IPS-NIHi7 (cell line): Measurements from ENCODE around the gene CPN2.
A peak's percentile ranks its signal among the peaks of the same experiment; 100 is the strongest.

Source experiments
- DNase-seq: peaks from one replicate; pipeline ENCODE4 v3.0.0; 2012; ENCODE audit warnings: mixed read lengths; ENCODE audit errors: extremely low spot score

The CPN2 gene

DNA sequence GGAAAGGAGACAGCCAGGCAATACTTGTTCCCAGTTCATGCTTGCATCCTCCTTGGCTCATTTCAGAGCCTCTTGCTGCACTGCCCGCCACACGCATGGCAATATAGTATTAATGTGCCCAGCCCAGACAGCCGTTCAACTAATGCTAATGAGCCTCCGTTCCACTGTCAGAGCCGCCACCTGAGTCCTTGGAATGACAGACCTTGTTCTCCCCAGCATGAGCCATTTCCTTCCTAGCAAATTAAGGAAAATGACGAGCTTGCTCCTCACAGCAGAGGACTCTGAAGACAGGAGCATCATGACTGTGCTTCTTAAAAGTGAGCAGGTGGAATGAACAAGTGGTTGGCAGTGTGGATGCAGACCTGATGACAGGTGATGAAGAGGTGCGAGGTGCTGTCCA lies 29.2 kb upstream of the CPN2 start:
- no peak for DNase-seq

DNA sequence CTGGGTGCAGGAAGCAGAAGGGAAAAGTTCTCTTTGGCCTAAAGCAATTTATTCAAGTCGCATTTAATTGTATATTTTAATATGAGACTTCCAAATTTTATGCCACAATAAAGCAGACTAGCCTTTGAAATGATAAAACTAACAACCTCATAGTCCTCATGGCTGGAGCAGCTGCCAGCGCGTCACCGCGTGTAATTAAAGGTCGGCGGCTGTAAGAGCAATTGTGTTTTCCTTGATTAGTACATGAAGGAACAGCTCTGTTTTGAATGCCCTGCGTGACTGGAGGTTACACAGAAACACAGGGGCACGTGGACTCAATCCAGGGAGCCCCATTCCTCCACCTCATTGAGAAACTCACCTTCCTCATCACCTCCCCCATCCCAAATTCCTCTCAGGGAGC lies 28.5 kb upstream of the CPN2 start:
- no peak for DNase-seq

DNA sequence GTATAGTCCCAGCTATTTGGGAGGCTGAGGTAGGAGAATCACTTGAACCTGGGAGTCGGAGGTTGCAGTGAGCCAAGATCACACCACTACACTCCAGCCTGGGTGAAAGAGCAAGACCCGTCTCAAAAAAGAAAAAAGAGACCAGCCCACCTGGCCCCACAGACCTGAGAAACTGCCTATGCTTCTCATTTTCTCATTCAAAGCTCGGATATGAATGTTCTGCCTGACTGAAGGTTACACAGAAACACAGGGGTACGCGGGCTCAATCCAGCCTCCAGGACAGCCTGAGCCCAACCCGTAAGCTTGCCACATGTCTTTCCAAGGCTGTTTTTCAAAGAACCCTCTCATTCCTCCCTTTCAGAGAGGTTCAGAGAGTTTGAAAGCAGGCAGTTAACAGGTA lies 28.1 kb upstream of the CPN2 start:
- DNase-seq, result no peak

DNA sequence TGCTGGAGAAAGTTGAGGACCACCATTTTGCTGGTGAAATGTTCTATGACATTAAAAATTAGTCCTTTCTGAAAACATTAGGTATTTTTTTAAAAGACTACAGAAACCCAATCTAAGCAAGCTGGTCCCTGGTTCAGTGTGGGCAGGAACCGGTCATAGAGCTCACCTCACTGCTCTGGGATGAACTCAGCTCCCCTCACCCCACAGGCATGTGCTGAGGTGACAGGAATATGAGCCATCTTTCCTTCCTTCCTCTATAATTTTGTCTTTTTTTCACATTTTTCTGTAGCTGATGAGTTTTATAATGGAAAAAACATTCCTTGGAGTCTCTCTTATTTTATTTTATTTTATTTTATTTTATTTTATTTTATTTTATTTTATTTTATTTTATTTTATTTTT lies 26.6 kb upstream of the CPN2 start:
- DNase-seq, result no peak

DNA sequence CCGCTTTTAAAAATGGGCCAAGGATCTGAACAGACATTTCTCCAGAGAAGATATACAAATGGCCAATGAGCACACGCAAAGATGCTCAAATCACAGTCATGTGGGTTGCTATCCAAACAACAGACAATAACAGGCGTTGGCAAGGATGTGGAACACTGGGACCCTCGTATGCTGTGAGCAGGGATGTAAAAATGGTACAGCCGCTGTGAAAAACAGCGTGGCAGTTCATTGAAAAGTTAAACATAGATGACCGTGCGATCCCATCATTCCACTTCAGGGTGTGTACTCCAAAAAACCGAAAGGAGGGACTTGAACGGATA lies 25.1 kb upstream of the CPN2 start:
- DNase-seq, result no peak

DNA sequence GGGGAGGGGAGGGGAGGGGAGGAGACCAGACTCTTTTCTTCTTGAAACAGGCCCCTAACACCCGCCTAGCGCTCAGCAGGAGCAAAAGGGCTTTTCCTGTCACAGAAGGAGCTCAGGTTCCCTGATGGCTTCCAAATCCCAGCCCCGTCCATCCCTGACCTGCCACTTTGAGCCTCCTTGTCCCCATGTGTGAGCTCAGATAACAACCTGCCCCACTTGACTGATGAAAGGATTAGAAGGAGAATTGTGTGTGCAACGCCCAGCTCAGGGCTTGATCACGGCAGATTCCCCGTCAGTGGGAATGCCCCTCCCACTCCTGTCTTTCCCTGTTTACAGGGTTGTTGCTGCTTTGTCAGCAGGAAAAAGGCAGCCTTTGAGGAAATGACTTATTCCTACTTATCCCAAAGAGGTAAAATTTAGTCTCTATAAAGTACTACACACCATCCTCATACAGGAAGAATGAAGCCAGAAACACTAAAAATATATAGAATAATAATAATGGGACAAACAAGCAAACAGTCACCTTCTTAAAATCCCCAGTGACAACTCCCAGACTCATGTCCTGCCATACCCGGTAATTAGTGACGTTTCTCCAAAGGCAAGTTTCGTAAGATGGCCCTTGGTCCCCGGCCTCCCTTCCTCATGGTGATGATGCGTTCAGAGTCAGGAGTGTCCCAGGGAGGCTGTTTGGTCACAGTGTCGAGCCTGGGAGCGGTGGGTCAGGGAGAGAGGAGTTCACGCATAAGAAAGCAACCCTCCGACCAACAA lies 24.5 kb upstream of the CPN2 start:
- DNase-seq, result peak; percentile 55

DNA sequence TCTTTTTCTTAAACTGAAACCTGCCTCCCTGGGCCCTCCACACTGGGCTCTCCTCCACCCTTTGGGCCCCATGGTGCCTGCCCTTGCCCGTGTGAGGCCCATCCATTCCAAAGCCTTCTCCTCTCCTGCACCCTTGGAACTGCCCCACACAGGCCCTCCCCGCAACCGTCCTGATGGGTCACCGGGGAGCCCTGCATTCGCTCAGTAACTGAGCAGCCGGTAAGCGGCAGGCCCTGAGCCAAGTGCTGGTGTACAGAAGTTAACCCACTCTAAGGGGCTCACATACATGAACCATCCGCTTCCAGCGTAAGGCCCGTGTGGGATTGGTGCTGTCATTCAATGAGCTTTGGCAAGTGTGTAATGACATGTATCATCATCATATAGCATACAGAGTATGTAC lies 23.8 kb upstream of the CPN2 start:
- DNase-seq, result no peak

DNA sequence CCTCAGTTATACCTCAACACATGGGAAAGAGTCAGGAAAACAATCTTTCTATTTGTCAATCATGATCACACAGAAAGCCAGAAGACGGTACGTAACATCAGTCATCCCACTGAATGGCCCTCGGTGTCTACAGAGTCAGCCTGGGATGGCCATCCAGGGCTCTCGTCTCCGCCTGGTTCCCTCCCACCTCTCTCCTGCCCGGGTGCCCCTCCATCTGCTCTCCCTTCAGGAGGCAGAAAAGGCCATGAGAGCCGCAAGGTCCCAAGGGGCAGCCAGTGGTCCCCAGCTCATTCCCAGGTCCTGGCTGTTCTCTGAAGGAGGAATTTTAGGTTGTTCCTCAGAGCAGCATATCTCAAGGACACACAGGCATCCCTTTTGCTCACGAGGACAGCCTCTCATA lies 22.8 kb upstream of the CPN2 start:
- DNase-seq, result no peak

DNA sequence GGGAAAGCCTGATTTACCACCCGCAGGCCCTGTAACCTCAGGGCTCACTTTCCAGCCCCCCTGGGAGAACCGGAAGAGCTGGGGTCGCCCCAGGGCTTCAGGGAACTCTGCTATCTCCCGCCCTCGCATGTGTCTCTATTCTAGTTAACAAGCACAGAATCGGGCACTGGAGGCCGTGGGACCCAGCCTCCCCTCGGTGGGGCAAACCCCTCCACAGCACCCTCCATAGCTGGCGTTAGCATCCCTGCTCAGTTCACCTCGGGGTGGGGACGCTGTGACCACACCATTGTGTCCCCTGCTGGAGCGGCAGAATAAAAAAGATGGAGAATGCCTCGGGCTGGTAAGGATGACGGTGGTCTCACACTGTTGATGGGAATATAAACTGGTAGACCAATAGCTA lies 21.9 kb upstream of the CPN2 start:
- no peak for DNase-seq

DNA sequence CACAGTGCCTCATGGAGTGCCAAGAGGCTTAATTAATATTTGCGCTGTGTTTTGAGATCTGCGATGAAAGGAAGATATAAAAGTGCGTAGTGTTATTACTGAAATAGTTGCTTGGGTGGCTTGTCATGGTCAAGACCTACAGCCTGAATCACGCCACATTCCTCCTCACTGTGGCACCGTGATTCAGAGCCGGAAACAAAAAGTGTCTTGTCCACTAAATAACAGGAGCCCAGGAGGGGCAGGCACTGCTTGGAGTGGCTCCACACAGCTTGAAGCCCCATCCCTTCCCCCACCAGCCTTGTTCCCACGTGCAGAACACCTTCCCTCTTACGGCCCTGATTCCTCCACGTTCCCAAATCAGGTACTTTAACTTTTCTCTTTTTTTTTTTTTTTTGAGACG lies 19.6 kb upstream of the CPN2 start:
- DNase-seq, result no peak

DNA sequence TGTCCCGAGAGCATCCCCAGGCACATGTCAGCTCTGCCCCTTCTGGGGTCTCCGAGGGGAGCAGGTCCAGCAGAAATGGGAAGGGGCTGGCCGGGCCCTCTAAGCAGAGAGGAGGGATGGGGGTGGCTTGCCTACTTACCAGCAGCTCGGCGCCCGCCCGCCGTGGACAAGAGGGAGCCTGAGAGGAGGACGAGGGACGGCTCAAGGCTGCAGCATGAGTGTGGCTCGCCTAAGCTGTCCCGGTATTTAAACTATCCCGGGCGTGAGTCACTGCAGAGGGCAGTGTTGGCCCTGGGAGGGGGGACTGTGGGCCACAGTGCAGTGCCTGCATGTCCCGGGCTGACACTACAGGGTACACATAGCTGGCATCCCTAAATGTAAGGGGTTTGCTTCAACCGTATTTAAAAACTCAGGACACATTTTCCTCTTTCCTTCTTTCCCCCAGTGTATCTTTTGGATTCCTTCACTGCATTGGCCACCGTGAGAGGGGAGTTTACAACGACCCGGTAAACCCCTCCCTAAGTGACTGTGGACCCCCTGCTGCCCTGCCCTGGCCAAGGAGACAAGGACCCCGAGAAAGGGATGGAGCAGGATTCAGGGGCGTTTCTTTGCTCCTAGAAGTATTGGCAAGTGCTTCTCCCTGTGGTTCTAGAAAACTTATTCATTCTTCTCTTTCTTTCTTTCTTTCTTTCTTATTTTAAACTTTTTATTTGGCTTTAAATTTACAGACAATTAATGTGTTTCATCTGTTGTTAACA lies 18.6 kb upstream of the CPN2 start, which contains the start of gene LRRC15:
LRRC15 (minus strand) TSS at position 222 of the 758 bp plus-strand sequence. CDS start 8,700 bp downstream, outside the sequence.
- DNase-seq, result peak; percentile 76

DNA sequence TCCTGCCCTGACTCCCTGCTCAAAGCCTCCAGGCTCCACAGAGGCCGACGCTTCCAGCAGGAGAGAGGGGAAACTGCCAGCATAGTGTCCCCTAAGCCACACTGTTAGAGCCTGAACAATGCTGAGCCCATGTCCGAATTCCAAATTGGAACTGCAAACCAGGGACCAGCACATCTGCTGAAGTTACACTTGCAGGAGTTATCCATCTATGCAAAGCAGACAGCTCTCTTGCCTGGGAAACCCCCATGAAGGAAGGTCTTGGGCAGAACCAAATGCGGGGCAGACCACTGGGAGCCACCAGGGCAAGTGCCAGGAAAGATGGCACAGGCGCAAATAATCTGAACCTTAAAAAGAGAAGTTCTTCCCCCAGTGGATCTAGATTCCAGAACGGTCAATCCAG lies 17.8 kb upstream of the CPN2 start:
- no peak for DNase-seq

DNA sequence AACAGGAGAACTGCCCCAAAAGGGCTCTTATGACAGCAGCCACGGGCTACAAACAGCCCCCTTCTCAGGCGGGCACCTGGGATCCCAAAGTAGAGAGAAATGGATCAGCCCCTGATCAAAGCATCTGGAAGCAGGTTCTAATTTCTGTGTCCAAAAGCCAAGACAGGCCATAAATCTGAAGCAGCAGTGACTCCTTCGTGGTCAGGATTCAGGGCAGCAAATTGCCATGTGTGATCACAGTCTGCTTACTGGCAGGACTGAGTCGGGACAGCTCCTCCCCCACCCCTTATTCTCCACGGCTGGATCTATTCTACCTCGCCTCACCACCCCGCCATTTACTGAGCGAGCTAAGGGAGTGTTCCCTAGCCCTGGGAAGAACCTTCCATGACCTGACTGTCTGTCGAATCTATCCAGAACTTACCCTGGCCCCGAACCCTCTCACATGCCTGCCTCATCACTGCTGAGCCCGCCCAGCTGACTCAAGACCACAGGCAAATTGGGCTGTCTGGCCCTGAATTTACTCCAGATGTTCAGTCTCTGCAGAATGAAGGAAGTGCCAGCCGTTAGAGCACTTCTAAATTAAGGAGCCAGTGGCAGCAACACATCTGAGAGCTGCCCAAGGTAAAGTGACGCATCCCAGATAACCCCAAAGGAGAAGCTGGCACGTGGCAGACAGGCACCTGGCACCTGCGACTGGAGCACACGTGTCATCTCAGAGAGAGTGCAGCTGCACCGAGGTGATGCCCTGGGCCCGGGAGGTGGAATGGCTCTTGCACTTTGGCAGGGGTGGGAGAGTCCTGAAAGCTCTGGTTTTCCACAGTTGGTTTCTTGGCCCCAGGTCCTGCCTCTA lies 17.1 kb upstream of the CPN2 start:
- DNase-seq, result no peak

DNA sequence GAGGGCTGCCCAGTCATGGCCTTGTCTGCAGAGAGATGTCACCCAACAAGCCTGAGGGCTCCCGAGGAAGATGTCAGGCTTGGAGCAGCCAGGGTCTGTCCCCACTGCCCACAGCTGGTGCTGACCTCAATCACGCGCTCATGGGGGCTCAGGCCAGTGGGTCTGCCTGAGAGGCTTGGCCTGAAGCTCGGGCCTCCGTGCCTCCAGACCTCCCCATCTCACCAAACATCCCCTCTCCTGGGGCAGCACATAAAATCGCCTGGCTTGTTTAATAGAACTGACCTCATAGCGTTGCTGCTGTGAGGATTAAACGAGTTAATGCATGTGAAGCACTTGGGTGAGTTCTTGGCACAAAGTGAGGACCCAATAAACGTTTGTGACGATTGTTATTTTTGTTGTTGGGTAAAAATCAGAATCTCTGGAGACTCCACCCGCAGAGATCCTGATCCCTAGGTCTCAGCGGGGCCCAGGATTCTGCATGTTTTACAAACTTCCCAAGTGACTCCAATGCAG lies 14.9 kb upstream of the CPN2 start:
- DNase-seq, result no peak

DNA sequence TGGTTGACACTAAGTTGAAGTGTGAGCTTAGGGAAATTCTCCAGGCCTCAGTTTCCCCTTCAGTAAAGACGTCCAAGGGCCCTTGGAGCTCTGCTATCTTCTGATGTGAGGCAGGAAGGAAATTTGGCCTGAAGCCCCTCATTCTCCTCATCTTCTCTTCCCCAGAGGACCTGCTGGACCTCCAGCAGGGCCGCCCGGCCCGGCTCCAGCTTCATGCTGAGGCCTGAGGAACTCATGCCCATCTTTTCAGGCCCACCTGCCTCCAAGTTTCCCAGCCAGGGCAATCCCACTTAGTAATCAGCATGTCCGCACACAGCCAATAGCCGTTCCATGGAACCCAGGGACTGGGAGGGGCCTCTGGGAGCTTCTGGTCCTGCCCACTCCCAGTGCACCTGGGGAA lies 14.4 kb upstream of the CPN2 start:
- no peak for DNase-seq

DNA sequence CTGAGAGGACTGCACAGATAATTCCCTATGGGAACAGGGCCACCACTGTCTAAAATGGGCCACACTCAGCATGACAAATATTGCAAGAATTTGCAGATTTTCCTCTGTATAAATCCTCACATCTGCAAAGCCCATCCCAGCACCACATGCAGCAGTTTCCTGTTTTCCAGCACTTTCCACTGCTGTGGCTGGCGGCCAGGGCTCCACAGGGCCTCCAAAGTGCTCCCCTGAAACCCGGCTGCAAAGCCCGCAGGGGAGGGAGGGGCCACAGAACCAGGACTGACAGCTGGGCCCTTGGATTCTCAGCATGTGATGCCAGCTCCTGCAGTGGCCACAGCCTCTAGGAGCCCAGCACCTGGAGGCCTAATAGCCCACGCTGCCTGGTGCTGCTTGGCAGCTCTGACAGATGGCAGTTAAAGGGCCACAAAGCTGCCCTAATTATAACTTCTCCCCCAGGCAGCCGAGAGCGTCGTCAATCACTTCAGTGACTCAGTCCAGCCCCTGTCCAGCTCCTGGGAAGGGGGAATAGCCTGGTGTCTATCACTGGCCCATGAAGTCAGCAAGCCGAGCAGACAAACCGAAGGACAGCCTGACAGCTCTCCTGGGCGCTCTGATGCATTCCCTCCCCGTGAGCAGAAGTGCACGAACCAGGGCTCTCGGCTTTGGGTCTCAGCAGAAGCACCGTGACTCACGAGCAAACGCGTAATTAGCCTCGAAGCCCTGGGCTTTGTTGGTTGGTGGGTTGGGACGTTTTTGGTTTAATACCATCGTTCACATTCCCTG lies 13.7 kb upstream of the CPN2 start:
- DNase-seq, result no peak

DNA sequence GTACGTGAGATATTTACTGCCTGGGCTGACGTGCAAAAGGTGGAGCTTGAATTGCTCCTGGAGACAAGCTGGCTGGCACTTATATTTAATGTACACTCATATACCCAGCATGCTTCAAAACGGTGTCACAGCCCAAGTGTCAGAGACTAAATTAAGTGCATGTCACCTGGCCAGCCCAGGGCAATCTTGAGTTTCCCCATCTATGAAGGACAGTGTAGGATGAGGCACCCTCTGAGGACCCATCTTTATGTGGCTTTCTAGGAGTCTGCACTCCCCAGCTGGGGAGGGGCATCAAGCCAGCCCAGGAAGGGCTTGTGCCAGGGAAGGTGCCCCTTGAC lies 13.2 kb upstream of the CPN2 start:
- no peak for DNase-seq

DNA sequence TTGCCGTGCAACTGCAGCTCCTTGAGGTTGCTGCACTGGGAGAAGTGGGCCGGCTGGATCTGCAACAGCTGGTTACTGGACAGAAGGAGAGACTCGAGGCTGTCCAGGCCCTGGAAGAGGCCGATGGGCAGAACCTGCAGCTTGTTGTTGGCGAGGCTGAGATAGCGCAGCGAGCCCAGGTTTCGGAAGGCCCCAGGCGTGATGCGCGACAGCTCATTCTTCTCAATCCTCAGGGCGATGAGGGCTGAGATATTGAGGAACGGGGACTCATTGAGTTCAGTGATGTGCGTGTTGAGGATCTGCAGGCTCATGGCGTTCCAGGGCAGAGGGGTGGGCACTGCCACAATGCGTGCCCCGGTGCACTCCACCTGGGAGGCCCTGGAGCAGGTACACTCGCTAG lies 9.4 kb upstream of the CPN2 start:
- DNase-seq, result no peak

DNA sequence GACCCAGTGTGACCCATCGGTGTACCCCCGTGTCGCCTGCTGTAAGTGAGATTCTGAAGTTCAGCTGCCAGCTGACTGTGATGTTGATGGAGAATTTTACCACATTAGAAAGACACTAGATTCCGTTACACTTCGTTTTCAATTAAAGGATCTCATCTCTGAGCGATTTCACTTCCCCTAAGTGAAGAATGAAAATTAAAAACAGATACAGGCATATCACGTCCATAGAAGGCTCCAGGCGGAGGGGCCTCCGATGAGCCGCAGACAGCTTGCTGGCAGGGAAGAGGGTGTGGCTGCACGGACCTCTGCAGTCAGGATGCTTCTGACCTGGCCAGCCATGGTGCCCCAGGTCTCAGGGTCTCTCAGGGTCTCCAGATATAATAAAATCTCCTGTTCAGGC lies 6.6 kb upstream of the CPN2 start:
- DNase-seq, result no peak

DNA sequence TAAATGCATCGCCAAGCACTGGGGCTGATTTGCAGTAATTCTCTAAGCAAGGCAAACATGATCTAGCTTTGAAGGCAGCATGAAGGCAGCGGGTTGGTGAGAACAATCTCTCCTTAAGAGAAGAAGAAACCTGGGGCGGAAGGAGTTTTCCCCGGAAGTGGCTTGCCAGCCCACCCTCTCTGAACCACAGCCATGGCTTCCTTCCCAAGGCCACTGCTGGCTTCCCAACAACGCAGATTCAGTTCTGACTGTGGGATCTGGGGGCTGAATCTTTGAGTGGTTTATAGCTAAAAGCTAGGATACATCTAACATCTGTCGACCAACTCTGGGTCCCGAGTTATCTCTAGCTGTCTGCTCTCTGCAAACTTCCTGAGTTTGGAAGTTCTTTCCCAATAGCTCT lies 4.3 kb upstream of the CPN2 start:
- no peak for DNase-seq

DNA sequence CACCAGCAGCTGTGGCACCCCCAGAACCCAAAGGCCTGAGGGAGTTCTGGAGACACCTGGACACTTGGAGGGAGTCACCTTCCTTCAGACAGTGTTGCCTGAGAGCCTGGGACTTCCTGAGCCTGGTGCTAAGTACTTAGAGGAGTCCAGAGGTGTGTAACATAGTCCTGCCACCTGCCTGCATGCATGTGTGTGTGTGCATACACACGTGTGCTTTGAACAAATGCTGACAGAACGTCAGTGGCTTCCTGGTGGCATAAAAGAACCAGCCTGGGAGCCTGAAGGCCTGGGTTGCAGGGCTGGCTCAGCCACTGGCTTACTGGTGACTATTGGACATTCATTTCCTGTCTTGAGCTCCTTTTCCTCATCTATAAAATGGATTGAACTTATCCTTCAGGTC lies 3.2 kb upstream of the CPN2 start:
- DNase-seq, result no peak
